DMS79 treated with DMSO at 0.1 percent for 48 hours (cell line): Measurements from ENCODE around the gene JADE3.

Experiments used
- DNase-seq: peaks from one replicate; lab custom pipeline; 2025; lab: John Stamatoyannopoulos, UW

Gene JADE3

GRCh38 chrX:46912098-46912602 lies at the start of gene JADE3:
Gene JADE3 (plus strand): TSS chrX:46912421. CDS start chrX:46984895, 72,474 bp downstream.
- DNase-seq = peak; percentile 10

GRCh38 chrX:46863072-46863471 lies 49.1 kb upstream of the JADE3 start:
- DNase-seq = no peak

GRCh38 chrX:46864606-46865005 lies 47.6 kb upstream of the JADE3 start:
- no peak for DNase-seq

GRCh38 chrX:46865281-46865680 lies 46.9 kb upstream of the JADE3 start:
- no peak for DNase-seq

- DNase-seq = no peak
Measured at GRCh38 chrX:46866726-46867125, 45.5 kb upstream of the JADE3 start.

GRCh38 chrX:46873746-46874145 lies 38.5 kb upstream of the JADE3 start:
- DNase-seq = no peak

- no peak for DNase-seq
Measured at GRCh38 chrX:46876901-46877300, 35.3 kb upstream of the JADE3 start.

- no peak for DNase-seq
Measured at GRCh38 chrX:46882266-46882665, 30.0 kb upstream of the JADE3 start.

- no peak for DNase-seq
Measured at GRCh38 chrX:46884799-46885198, 27.4 kb upstream of the JADE3 start.

- DNase-seq = no peak
Measured at GRCh38 chrX:46898207-46898606, 14.0 kb upstream of the JADE3 start.

GRCh38 chrX:46903458-46904242 lies 8.6 kb upstream of the JADE3 start:
- peak; percentile 38 for DNase-seq

- no peak for DNase-seq
Measured at GRCh38 chrX:46904626-46905025, 7.6 kb upstream of the JADE3 start.

- DNase-seq = no peak
Measured at GRCh38 chrX:46910415-46910814, 1.8 kb upstream of the JADE3 start.

- no peak for DNase-seq
Measured at GRCh38 chrX:46912603-46913491, 626 bp downstream of the JADE3 start.

- no peak for DNase-seq
Measured at GRCh38 chrX:46913667-46914066, 1.4 kb downstream of the JADE3 start.

GRCh38 chrX:46916273-46916672 lies 4.1 kb downstream of the JADE3 start:
- no peak for DNase-seq

- no peak for DNase-seq
Measured at GRCh38 chrX:46917622-46918021, 5.4 kb downstream of the JADE3 start.

- DNase-seq = no peak
Measured at GRCh38 chrX:46918434-46918833, 6.2 kb downstream of the JADE3 start.

- no peak for DNase-seq
Measured at GRCh38 chrX:46920235-46920634, 8.0 kb downstream of the JADE3 start.

- no peak for DNase-seq
Measured at GRCh38 chrX:46922611-46923010, 10.4 kb downstream of the JADE3 start.

GRCh38 chrX:46927718-46928117 lies 15.5 kb downstream of the JADE3 start:
- DNase-seq = no peak

GRCh38 chrX:46929439-46930261 lies 17.4 kb downstream of the JADE3 start:
- DNase-seq = no peak
